Liver (tissue), 3 donors: ENCODE data around the gene GLRX5.

Experiments
- CTCF ChIP-seq: fragments of 150-350 bp; IDR thresholded peaks from 2 replicates; pipeline ENCODE4 v1.5.1; 2017; ENCODE audit warnings: improper control_type of control experiment, low read depth, low read length; ENCODE audit not compliant: missing input control
- GABPA ChIP-seq, 2 donors: IDR thresholded peaks in 1 of 2; conservative IDR thresholded peaks in 1 of 2; 2 replicates each; pipeline ENCODE4 v1.6.1; 2016; ENCODE audit warnings: antibody characterized with exemption in 2 of 2, mild to moderate bottlenecking in 1 of 2, moderate library complexity in 1 of 2
- JUND ChIP-seq, 2 donors: IDR thresholded peaks; 2 replicates each; pipeline ENCODE4 v1.6.1; 2016; ENCODE audit warnings: antibody characterized with exemption in 2 of 2
- MAX ChIP-seq: IDR thresholded peaks from 2 replicates; pipeline ENCODE4 v1.6.1; 2016; ENCODE audit warnings: antibody characterized with exemption
- RAD21 ChIP-seq, 2 donors: IDR thresholded peaks; 2 replicates each; pipeline ENCODE4 v1.6.1; 2016; ENCODE audit warnings: antibody characterized with exemption in 2 of 2, mild to moderate bottlenecking in 2 of 2
- RXRA ChIP-seq, 2 donors: IDR thresholded peaks; 2 replicates each; pipeline ENCODE4 v1.6.1; 2017 to 2018; ENCODE audit warnings: antibody characterized with exemption in 2 of 2, mild to moderate bottlenecking in 1 of 2
- SP1 ChIP-seq: IDR thresholded peaks from 2 replicates; pipeline ENCODE4 v1.6.1; 2018; ENCODE audit warnings: antibody characterized with exemption, mild to moderate bottlenecking
- TAF1 ChIP-seq: conservative IDR thresholded peaks from 2 replicates; pipeline ENCODE4 v1.6.1; 2016; ENCODE audit warnings: antibody characterized with exemption, mild to moderate bottlenecking
- YY1 ChIP-seq: IDR thresholded peaks from 2 replicates; pipeline ENCODE4 v1.6.1; 2016; ENCODE audit warnings: antibody characterized with exemption, mild to moderate bottlenecking
- ZBTB33 ChIP-seq: IDR thresholded peaks from 2 replicates; pipeline ENCODE4 v1.6.1; 2016; ENCODE audit warnings: antibody characterized with exemption
- TF ChIP-seq, protein P1 (sequence below): IDR thresholded peaks from 2 replicates; pipeline ENCODE4 v1.6.1; 2016; ENCODE audit warnings: antibody characterized with exemption
- TF ChIP-seq, protein P2 (sequence below): IDR thresholded peaks from 2 replicates; pipeline ENCODE4 v1.6.1; 2016; ENCODE audit warnings: antibody characterized with exemption, mild to moderate bottlenecking
- donor health status: healthy.
- donor health status: healthy.

DNA sequence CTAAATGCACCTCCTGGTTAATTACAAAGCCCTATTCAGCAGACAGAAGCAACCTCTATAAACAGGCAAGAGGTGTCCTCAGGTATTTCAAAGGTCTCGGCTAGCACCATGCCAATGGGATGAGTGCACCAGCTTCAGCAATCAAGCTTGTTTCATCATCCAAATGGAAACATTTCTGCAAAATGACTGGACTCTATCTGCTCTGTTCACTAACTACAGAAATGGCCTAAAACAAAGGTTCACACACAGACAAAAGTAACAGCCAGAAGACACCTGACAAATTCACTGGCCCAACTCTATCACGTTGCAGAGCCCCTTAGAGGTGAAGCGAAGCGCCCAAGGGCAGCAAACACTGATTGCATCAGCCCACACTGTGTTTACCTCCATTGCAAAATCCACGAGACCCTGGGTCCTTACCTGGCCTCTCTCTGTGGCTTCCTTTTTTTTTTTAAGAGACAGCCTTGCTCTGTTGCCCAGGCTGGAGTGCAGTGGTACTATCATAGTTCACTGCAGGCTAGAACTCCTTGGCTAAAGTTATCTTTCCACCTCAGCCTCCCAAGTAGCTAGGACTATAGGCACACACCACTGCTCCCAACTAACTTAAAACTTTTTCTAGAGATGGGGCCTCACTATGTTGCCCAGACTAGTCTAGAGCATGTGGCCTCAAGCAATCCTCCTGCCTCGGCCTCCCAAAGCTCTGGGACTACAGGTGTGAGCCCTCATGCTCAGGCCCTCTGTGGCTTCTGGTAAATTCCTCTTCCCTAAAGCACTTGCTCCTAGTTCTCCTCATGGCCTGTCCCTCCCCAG lies 9.9 kb upstream of the GLRX5 start:
- TF ChIP-seq TAF1 (no peak), CTCF (no peak), RAD21 (IDR thresholded peaks at IDR 0.05) (peak in 1 of 2 donors; percentile 45), MAX (peak; percentile 77), GABPA (IDR thresholded peaks at IDR 0.05 in 1 of 2, conservative IDR thresholded peaks at IDR 0.05 in 1 of 2) (no peak), ZBTB33 (peak; percentile 61), JUND (IDR thresholded peaks at IDR 0.05) (peak; percentile 46 to 85), YY1 (peak; percentile 62), SP1 (peak; percentile 88), RXRA (IDR thresholded peaks at IDR 0.05) (peak; percentile 95 to 96)
- TF ChIP-seq, protein P1, sequence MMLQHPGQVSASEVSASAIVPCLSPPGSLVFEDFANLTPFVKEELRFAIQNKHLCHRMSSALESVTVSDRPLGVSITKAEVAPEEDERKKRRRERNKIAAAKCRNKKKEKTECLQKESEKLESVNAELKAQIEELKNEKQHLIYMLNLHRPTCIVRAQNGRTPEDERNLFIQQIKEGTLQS = peak; percentile 89
- TF ChIP-seq, protein P2, sequence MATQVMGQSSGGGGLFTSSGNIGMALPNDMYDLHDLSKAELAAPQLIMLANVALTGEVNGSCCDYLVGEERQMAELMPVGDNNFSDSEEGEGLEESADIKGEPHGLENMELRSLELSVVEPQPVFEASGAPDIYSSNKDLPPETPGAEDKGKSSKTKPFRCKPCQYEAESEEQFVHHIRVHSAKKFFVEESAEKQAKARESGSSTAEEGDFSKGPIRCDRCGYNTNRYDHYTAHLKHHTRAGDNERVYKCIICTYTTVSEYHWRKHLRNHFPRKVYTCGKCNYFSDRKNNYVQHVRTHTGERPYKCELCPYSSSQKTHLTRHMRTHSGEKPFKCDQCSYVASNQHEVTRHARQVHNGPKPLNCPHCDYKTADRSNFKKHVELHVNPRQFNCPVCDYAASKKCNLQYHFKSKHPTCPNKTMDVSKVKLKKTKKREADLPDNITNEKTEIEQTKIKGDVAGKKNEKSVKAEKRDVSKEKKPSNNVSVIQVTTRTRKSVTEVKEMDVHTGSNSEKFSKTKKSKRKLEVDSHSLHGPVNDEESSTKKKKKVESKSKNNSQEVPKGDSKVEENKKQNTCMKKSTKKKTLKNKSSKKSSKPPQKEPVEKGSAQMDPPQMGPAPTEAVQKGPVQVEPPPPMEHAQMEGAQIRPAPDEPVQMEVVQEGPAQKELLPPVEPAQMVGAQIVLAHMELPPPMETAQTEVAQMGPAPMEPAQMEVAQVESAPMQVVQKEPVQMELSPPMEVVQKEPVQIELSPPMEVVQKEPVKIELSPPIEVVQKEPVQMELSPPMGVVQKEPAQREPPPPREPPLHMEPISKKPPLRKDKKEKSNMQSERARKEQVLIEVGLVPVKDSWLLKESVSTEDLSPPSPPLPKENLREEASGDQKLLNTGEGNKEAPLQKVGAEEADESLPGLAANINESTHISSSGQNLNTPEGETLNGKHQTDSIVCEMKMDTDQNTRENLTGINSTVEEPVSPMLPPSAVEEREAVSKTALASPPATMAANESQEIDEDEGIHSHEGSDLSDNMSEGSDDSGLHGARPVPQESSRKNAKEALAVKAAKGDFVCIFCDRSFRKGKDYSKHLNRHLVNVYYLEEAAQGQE = peak; percentile 53
